A549 (cell line): ENCODE results near the gene QRSL1. TPM values are rescaled to one million over a fixed set of nuclear protein-coding genes. Genes with fewer than 3 reads are reported as not detected.

ENCODE experiments used
- ATAC-seq, 2 experiments: fragments of 200-7000 bp in 1 of 2; fragments of >200 bp in 1 of 2; cut with Nextera tagmentation in 1 of 2; cut with Tn5 transposase in 1 of 2; 3 replicates each; pipeline versions ENCODE4 v1.8.0 to v1.9.1; 2018 to 2020; ENCODE audit warnings: mild to moderate bottlenecking in 1 of 2, moderate library complexity in 1 of 2
- CTCF ChIA-PET: fragments of 300-600 bp; sonication (Branson Sonifier 250); formaldehyde crosslinking; extraction: SDS; loops from one replicate; lab custom pipeline; 2021; ENCODE audit warnings: antibody characterized with exemption, inconsistent platforms; lab: Yijun Ruan, JAX
- POLR2A ChIA-PET: fragments of 350-600 bp; formaldehyde crosslinking; extraction: SDS; loops from one replicate; lab custom pipeline; 2021; ENCODE audit warnings: antibody characterized with exemption, inconsistent platforms; lab: Yijun Ruan, JAX
- DNase-seq, 2 experiments: peaks; one replicate each; pipeline versions ENCODE4 v3.0.0 to v3.0.0-alpha.2; 2011 to 2016; ENCODE audit warnings: low read depth in 1 of 2, low spot score in 1 of 2
- FAIRE-seq: peaks from 2 replicates; lab custom pipeline; 2011; peaks lifted over from hg19 to GRCh38; lab: Jason Lieb, UNC
- H3K27ac ChIP-seq, 2 experiments: fragments of >200 bp; sonication (Bioruptor Twin); formaldehyde crosslinking; 3 replicates each; pipeline ENCODE4 v1.5.1; 2016 to 2017
- H3K4me1 ChIP-seq: fragments of >200 bp; sonication (Bioruptor Twin); formaldehyde crosslinking; 3 replicates; pipeline ENCODE4 v1.6.1; 2016
- H3K4me2 ChIP-seq: fragments of >200 bp; sonication (Bioruptor Twin); formaldehyde crosslinking; 3 replicates; pipeline ENCODE4 v1.6.1; 2016
- H3K4me3 ChIP-seq: fragments of >200 bp; sonication (Bioruptor Twin); formaldehyde crosslinking; 3 replicates; pipeline ENCODE4 v1.5.1; 2016
- H3K9me3 ChIP-seq: fragments of >200 bp; sonication (Bioruptor Twin); formaldehyde crosslinking; 3 replicates; pipeline ENCODE4 v1.6.1; 2016
- ATOH8 ChIP-seq: fragments of 250-450 bp; sonication (Bioruptor Pico); IDR thresholded peaks from 2 replicates; pipeline ENCODE4 v1.5.0; 2020; ENCODE audit warnings: low read depth, mild to moderate bottlenecking, moderate library complexity
- BHLHE40 ChIP-seq: IDR thresholded peaks from 2 replicates; pipeline ENCODE4 v1.6.1; 2012; ENCODE audit warnings: low read depth, low read length, inconsistent platforms
- CBX2 ChIP-seq: fragments of 200-600 bp; sonication (generic); IDR thresholded peaks from 2 replicates; pipeline ENCODE4 v1.6.1; 2016; ENCODE audit warnings: low read depth, mild to moderate bottlenecking, borderline replicate concordance
- CTCF ChIP-seq: fragments of >200 bp; sonication (Bioruptor Twin); formaldehyde crosslinking; IDR thresholded peaks from 3 replicates; pipeline ENCODE4 v1.5.1; 2016
- EP300 ChIP-seq, 2 experiments: fragments of >200 bp; sonication (Bioruptor Twin); formaldehyde crosslinking; IDR thresholded peaks; 2 replicates in 1 of 2; 3 replicates in 1 of 2; pipeline ENCODE4 v1.6.1; 2016 to 2017
- ESRRA ChIP-seq: fragments of 150-350 bp; IDR thresholded peaks from 2 replicates; pipeline ENCODE4 v1.6.1; 2014; ENCODE audit warnings: mild to moderate bottlenecking, low read length, borderline replicate concordance
- FOSB ChIP-seq: fragments of 250-450 bp; sonication (Bioruptor Pico); IDR thresholded peaks from 2 replicates; pipeline ENCODE4 v1.5.0; 2020; ENCODE audit warnings: mild to moderate bottlenecking, moderate library complexity
- HOXA7 ChIP-seq: fragments of 250-450 bp; sonication (Bioruptor Pico); IDR thresholded peaks from 2 replicates; pipeline ENCODE4 v1.5.0; 2020; ENCODE audit warnings: mild to moderate bottlenecking, moderate library complexity
- MAFK ChIP-seq: fragments of 450-650 bp; IDR thresholded peaks from 2 replicates; pipeline ENCODE4 v1.6.1; 2014; ENCODE audit not compliant: partially characterized antibody
- NFE2L2 ChIP-seq: fragments of 150-350 bp; conservative IDR thresholded peaks from 2 replicates; pipeline ENCODE4 v1.6.1; 2014; ENCODE audit warnings: low read length
- NR3C1 ChIP-seq: fragments of >200 bp; sonication (Bioruptor Twin); formaldehyde crosslinking; IDR thresholded peaks from 3 replicates; pipeline ENCODE4 v1.6.1; 2017
- PBX3 ChIP-seq: IDR thresholded peaks from 2 replicates; pipeline ENCODE4 v1.6.1; 2012
- PHF8 ChIP-seq: fragments of 200-600 bp; sonication (generic); IDR thresholded peaks from 2 replicates; pipeline ENCODE4 v1.6.1; 2016; ENCODE audit warnings: low read depth, mild to moderate bottlenecking, antibody characterized with exemption, moderate library complexity, borderline replicate concordance
- POLR2A ChIP-seq: IDR thresholded peaks from 2 replicates; pipeline ENCODE4 v1.6.1; 2012; ENCODE audit warnings: mild to moderate bottlenecking, low read length
- RFX5 ChIP-seq: fragments of 450-650 bp; IDR thresholded peaks from 2 replicates; pipeline ENCODE4 v1.7.1; 2014; ENCODE audit warnings: antibody characterized with exemption, mild to moderate bottlenecking, moderate library complexity
- RNF2 ChIP-seq: fragments of 200-600 bp; sonication (generic); IDR thresholded peaks from 2 replicates; pipeline ENCODE4 v1.6.1; 2016; ENCODE audit warnings: low read depth, mild to moderate bottlenecking, antibody characterized with exemption, moderate library complexity, borderline replicate concordance
- TFCP2L1 ChIP-seq: fragments of 250-450 bp; sonication (Bioruptor Pico); IDR thresholded peaks from 2 replicates; pipeline ENCODE4 v1.5.0; 2021; ENCODE audit warnings: mild to moderate bottlenecking
- TP53 ChIP-seq: fragments of 250-450 bp; sonication (Bioruptor Pico); IDR thresholded peaks from 2 replicates; pipeline ENCODE4 v1.5.0; 2021; ENCODE audit warnings: mild to moderate bottlenecking, moderate library complexity
- ZC3H11A ChIP-seq: fragments of 450-650 bp; IDR thresholded peaks from 2 replicates; pipeline ENCODE4 v1.6.1; 2014; ENCODE audit warnings: antibody characterized with exemption, mild to moderate bottlenecking
- ZSCAN20 ChIP-seq: fragments of 250-450 bp; sonication (Bioruptor Pico); IDR thresholded peaks from 2 replicates; pipeline ENCODE4 v1.8.0; 2022; ENCODE audit warnings: mild to moderate bottlenecking, moderate library complexity
- WGBS: methylation state at CpG from one replicate; pipeline ENCODE4 v1.1.6; 2017; ENCODE audit errors: missing lambda C conversion rate; 5-methylcytosine and 5-hydroxymethylcytosine counted together
- polyA plus RNA-seq, 4 experiments: library from polyadenylated mRNA; depleted of rRNA in 3 of 4; stranded (reverse); fragments of >200 nt; fragmentation: RNase III in 1 of 4; extraction: RNeasy Plus Mini Kit Qiagen cat#74134 plus additional on column Dnase treatment in 1 of 4; gene quantifications; 2 replicates in 3 of 4; 3 replicates in 1 of 4; pipeline ENCODE4 v1.2.3, GENCODE V29; 2011 to 2017
- TF ChIP-seq, protein P1 (sequence below): IDR thresholded peaks from 2 replicates; pipeline ENCODE4 v1.6.1; 2012; ENCODE audit warnings: low read depth, borderline replicate concordance
- TF ChIP-seq, protein P2 (sequence below): fragments of 450-650 bp; IDR thresholded peaks from 2 replicates; pipeline ENCODE4 v1.6.1; 2014; ENCODE audit warnings: antibody characterized with exemption

QRSL1 gene
- polyA plus RNA-seq, 2 of the 4 experiments (the other 2 are of a cell fraction), result 11.5 to 15.9 TPM

- POLR2A ChIA-PET, result interaction anchor here (0.6 kb wide), 1 partner anchor 12 kb away, joined by 5 read pairs; no protein-coding TSS in a partner anchor
- no peak for FAIRE-seq
- no peak for TF ChIP-seq ZC3H11A
- TF ChIP-seq TP53 (CRISPR knock-in tag), result no peak
- TF ChIP-seq POLR2A, result no peak
- no peak for TF ChIP-seq RNF2
- TF ChIP-seq ZSCAN20, result no peak
- no peak for TF ChIP-seq NFE2L2
- TF ChIP-seq, protein P1, sequence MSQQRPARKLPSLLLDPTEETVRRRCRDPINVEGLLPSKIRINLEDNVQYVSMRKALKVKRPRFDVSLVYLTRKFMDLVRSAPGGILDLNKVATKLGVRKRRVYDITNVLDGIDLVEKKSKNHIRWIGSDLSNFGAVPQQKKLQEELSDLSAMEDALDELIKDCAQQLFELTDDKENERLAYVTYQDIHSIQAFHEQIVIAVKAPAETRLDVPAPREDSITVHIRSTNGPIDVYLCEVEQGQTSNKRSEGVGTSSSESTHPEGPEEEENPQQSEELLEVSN, result no peak
- no peak for TF ChIP-seq CTCF
- TF ChIP-seq TFCP2L1 (CRISPR knock-in tag), result no peak
- TF ChIP-seq NR3C1, result no peak
- no peak for TF ChIP-seq HOXA7
- TF ChIP-seq ATOH8 (CRISPR knock-in tag), result no peak
- no peak for TF ChIP-seq PHF8
- no peak for TF ChIP-seq ESRRA
- no peak for TF ChIP-seq EP300 (IDR thresholded peaks at IDR 0.05)
- no peak for TF ChIP-seq RFX5
- ATAC-seq, result no peak
- Histone ChIP-seq H3K4me2 (no peak overlapping the region), H3K27ac (no peak overlapping the region), H3K9me3 (no peaks in the 10 kb centered on the region), H3K4me3 (no peak overlapping the region), H3K4me1 (no peaks in the 10 kb centered on the region)
- CTCF ChIA-PET, result no interaction called here
- WGBS, result 96% methylated on average over 9 of the region's 9 CpGs
- no peak for DNase-seq
Measured at GRCh38 chr6:106612671-106613416, 16.5 kb upstream of the QRSL1 start.

- Histone ChIP-seq H3K27ac (no peak overlapping the region), H3K4me3 (no peak overlapping the region), H3K9me3 (no peaks in the 10 kb centered on the region), H3K4me1 (no peaks in the 10 kb centered on the region), H3K4me2 (no peak overlapping the region)
- TF ChIP-seq, protein P2, sequence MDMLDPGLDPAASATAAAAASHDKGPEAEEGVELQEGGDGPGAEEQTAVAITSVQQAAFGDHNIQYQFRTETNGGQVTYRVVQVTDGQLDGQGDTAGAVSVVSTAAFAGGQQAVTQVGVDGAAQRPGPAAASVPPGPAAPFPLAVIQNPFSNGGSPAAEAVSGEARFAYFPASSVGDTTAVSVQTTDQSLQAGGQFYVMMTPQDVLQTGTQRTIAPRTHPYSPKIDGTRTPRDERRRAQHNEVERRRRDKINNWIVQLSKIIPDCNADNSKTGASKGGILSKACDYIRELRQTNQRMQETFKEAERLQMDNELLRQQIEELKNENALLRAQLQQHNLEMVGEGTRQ, result no peak
- no peak for TF ChIP-seq PBX3
- no peak for TF ChIP-seq FOSB (CRISPR knock-in tag)
- TF ChIP-seq BHLHE40, result no peak
- TF ChIP-seq MAFK, result no peak
- no peak for TF ChIP-seq CBX2
- 92% methylated on average over 1 of the region's 1 CpG for WGBS
- ATAC-seq (no peak), FAIRE-seq (no peak), DNase-seq (no peak)
- ChIA-PET CTCF (interaction anchor here (0.6 to 1.4 kb wide), 2 partner anchors 47 to 366 kb away, joined by 3 to 4 read pairs; no protein-coding TSS in a partner anchor), POLR2A (interaction anchor here (0.6 kb wide), 1 partner anchor 11 kb away, joined by 5 read pairs; no protein-coding TSS in a partner anchor)
Measured at GRCh38 chr6:106613590-106613989, 15.8 kb upstream of the QRSL1 start.
